ENCODE measurements around the gene NPPB.
A peak's percentile ranks its signal among the peaks of the same experiment; 100 is the strongest.
"Not testable (repeated sequence)": the region's sequence is repeated elsewhere in the genome, so short reads cannot be mapped to it uniquely, and the experiment has no call there.

The NPPB gene

GRCh38 chr1:11858613-11858967 lies at the start of gene NPPB:
Gene NPPB, minus strand, starts transcription at chr1:11858945. Its CDS starts 112 bp downstream, at chr1:11858833.
- DNase-seq (ENCODE audit: extremely low read depth, low read depth) = no peak
- TF ChIP-seq CTCF (IDR thresholded peaks at IDR 0.05; ENCODE audit: low read depth, low read length, missing control alignments) = no peak
- H3K4me3 ChIP-seq (replicated peaks; ENCODE audit: low read depth, low read length) = no peak within 1 kb of the TSS

- peak; percentile 97 for DNase-seq (ENCODE audit: extremely low read depth, low read depth)
- TF ChIP-seq CTCF (IDR thresholded peaks at IDR 0.05; ENCODE audit: low read depth, low read length, missing control alignments) = no peak
- peak overlapping the region; percentile 45 for H3K4me3 ChIP-seq (replicated peaks; ENCODE audit: low read depth, low read length)
Measured at GRCh38 chr1:11908095-11908675, 49.4 kb upstream of the NPPB start.

GRCh38 chr1:11907275-11908094 lies 48.7 kb upstream of the NPPB start:
- TF ChIP-seq CTCF (IDR thresholded peaks at IDR 0.05; ENCODE audit: low read depth, low read length, missing control alignments) = peak; percentile 91
- no peak overlapping the region for H3K4me3 ChIP-seq (replicated peaks; ENCODE audit: low read depth, low read length)
- peak; percentile 91 for DNase-seq (ENCODE audit: extremely low read depth, low read depth)

GRCh38 chr1:11906870-11907269 lies 48.1 kb upstream of the NPPB start:
- no peak overlapping the region for H3K4me3 ChIP-seq (replicated peaks; ENCODE audit: low read depth, low read length)
- no peak for TF ChIP-seq CTCF (IDR thresholded peaks at IDR 0.05; ENCODE audit: low read depth, low read length, missing control alignments)
- no peak for DNase-seq (ENCODE audit: extremely low read depth, low read depth)

GRCh38 chr1:11904978-11905377 lies 46.2 kb upstream of the NPPB start:
- DNase-seq (ENCODE audit: extremely low read depth, low read depth) = no peak
- H3K4me3 ChIP-seq (replicated peaks; ENCODE audit: low read depth, low read length) = no peak overlapping the region
- no peak for TF ChIP-seq CTCF (IDR thresholded peaks at IDR 0.05; ENCODE audit: low read depth, low read length, missing control alignments)

GRCh38 chr1:11904156-11904555 lies 45.4 kb upstream of the NPPB start:
- DNase-seq (ENCODE audit: extremely low read depth, low read depth) = peak; percentile 26
- H3K4me3 ChIP-seq (replicated peaks; ENCODE audit: low read depth, low read length) = not testable (repeated sequence)

GRCh38 chr1:11903210-11903609 lies 44.5 kb upstream of the NPPB start:
- no peak for DNase-seq (ENCODE audit: extremely low read depth, low read depth)
- TF ChIP-seq CTCF (IDR thresholded peaks at IDR 0.05; ENCODE audit: low read depth, low read length, missing control alignments) = no peak
- H3K4me3 ChIP-seq (replicated peaks; ENCODE audit: low read depth, low read length) = no peak overlapping the region

GRCh38 chr1:11901446-11901845 lies 42.7 kb upstream of the NPPB start:
- DNase-seq (ENCODE audit: extremely low read depth, low read depth) = not testable (repeated sequence)

More at GRCh38 chr1:11901446-11901845, 42.7 kb upstream of the NPPB start:
- not testable (repeated sequence) for H3K4me3 ChIP-seq (replicated peaks; ENCODE audit: low read depth, low read length)
